ENCODE measurements around the gene FBXW8.
A peak's percentile ranks its signal among the peaks of the same experiment; 100 is the strongest.

Gene FBXW8

GRCh38 chr12:117002051-117002817 is 91.5 kb downstream of the FBXW8 start:
- DNase-seq: no peak

- no peak for DNase-seq
Observed at GRCh38 chr12:117003883-117004404, 93.2 kb downstream of the FBXW8 start.

- DNase-seq: no peak
Observed at GRCh38 chr12:117005417-117006046, 94.8 kb downstream of the FBXW8 start.

- DNase-seq: no peak
Observed at GRCh38 chr12:117006333-117006732, 95.6 kb downstream of the FBXW8 start.

GRCh38 chr12:117007577-117007976 is 96.8 kb downstream of the FBXW8 start:
- DNase-seq: no peak

- no peak for DNase-seq
Observed at GRCh38 chr12:117009759-117010158, 99.0 kb downstream of the FBXW8 start.

- DNase-seq: no peak
Observed at GRCh38 chr12:117010693-117011451, 100.1 kb downstream of the FBXW8 start.

GRCh38 chr12:117011988-117012805 is 101.4 kb downstream of the FBXW8 start:
- no peak for DNase-seq

GRCh38 chr12:117013726-117014125 is 103.0 kb downstream of the FBXW8 start:
- DNase-seq: no peak

GRCh38 chr12:117014342-117014887 is 103.7 kb downstream of the FBXW8 start:
- no peak for DNase-seq

GRCh38 chr12:117015811-117016210 is 105.1 kb downstream of the FBXW8 start:
- DNase-seq: no peak

GRCh38 chr12:117017807-117018206 is 107.1 kb downstream of the FBXW8 start:
- no peak for DNase-seq

GRCh38 chr12:117018276-117018675 is 107.5 kb downstream of the FBXW8 start:
- no peak for DNase-seq

GRCh38 chr12:117018685-117019084 is 107.9 kb downstream of the FBXW8 start:
- no peak for DNase-seq

- no peak for DNase-seq
Observed at GRCh38 chr12:117019866-117020265, 109.1 kb downstream of the FBXW8 start.

GRCh38 chr12:117020536-117021220 is 109.9 kb downstream of the FBXW8 start:
- no peak for DNase-seq

GRCh38 chr12:117022465-117022864 is 111.7 kb downstream of the FBXW8 start:
- DNase-seq: no peak

- no peak for DNase-seq
Observed at GRCh38 chr12:117023998-117024960, 113.5 kb downstream of the FBXW8 start.

GRCh38 chr12:117024961-117025480 is 114.3 kb downstream of the FBXW8 start:
- no peak for DNase-seq

GRCh38 chr12:117025481-117026151 is 114.9 kb downstream of the FBXW8 start:
- peak; percentile 74 for DNase-seq

Measured in NCI-H1694 (cell line).